ENCODE results near the gene IFIH1.
A peak's percentile ranks its signal among the peaks of the same experiment; 100 is the strongest.

The IFIH1 gene

GRCh38 chr2:162328424-162329157 is 10.1 kb upstream of the IFIH1 start:
- H3K9ac ChIP-seq (ENCODE audit: low read depth, low read length), result no peak overlapping the region
- H3K4me3 ChIP-seq (ENCODE audit: low read depth, low read length), result no peak overlapping the region
- H3K4me1 ChIP-seq (ENCODE audit: control insufficient read depth, insufficient read depth, low read length), result no peaks in the 10 kb centered on the region
- no peaks in the 10 kb centered on the region for H3K27me3 ChIP-seq (ENCODE audit: control insufficient read depth, insufficient read depth, low read length)
- no peaks in the 10 kb centered on the region for H3K36me3 ChIP-seq (ENCODE audit: control insufficient read depth, insufficient read depth, low read length)
- H3K9me3 ChIP-seq (ENCODE audit: control insufficient read depth, insufficient read depth, low read length), result no peaks in the 10 kb centered on the region

- Histone ChIP-seq H3K27me3 (ENCODE audit: control insufficient read depth, insufficient read depth, low read length) (no peaks in the 10 kb centered on the region), H3K4me3 (ENCODE audit: low read depth, low read length) (no peak overlapping the region), H3K9me3 (ENCODE audit: control insufficient read depth, insufficient read depth, low read length) (no peaks in the 10 kb centered on the region), H3K4me1 (ENCODE audit: control insufficient read depth, insufficient read depth, low read length) (no peaks in the 10 kb centered on the region), H3K9ac (ENCODE audit: low read depth, low read length) (no peak overlapping the region), H3K36me3 (ENCODE audit: control insufficient read depth, insufficient read depth, low read length) (no peaks in the 10 kb centered on the region)
These were observed 9.3 kb upstream of the IFIH1 start for GRCh38 chr2:162327806-162328205.

GRCh38 chr2:162327134-162327769 is 8.8 kb upstream of the IFIH1 start:
- Histone ChIP-seq H3K9ac (ENCODE audit: low read depth, low read length) (no peak overlapping the region), H3K4me3 (ENCODE audit: low read depth, low read length) (no peak overlapping the region), H3K4me1 (ENCODE audit: control insufficient read depth, insufficient read depth, low read length) (no peaks in the 10 kb centered on the region), H3K36me3 (ENCODE audit: control insufficient read depth, insufficient read depth, low read length) (no peaks in the 10 kb centered on the region), H3K27me3 (ENCODE audit: control insufficient read depth, insufficient read depth, low read length) (no peaks in the 10 kb centered on the region), H3K9me3 (ENCODE audit: control insufficient read depth, insufficient read depth, low read length) (no peaks in the 10 kb centered on the region)

DNA sequence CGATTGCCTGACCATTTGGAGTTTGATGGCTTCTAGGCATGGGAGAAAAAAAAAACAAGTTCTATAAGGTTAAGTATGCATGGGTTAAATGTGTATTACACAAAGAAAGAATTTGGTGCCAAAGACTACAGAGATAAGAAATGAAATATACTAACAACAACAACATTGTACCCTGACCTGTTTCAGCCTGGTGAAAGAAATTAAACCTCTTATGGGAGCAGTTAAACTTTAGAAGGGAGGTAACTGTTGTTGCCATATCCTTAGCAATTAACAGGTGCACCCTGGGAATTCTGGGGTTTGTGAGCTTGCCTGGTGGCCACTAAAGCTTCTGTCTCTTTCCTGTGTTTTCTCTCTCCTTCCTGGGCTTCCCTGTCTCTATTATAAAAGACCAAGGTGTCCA is 6.5 kb upstream of the IFIH1 start:
- H3K27me3 ChIP-seq (ENCODE audit: control insufficient read depth, insufficient read depth, low read length), result no peaks in the 10 kb centered on the region
- H3K4me1 ChIP-seq (ENCODE audit: control insufficient read depth, insufficient read depth, low read length), result peaks cover 7% of the 10 kb centered on the region
- H3K9me3 ChIP-seq (ENCODE audit: control insufficient read depth, insufficient read depth, low read length), result no peaks in the 10 kb centered on the region
- H3K9ac ChIP-seq (ENCODE audit: low read depth, low read length), result no peak overlapping the region
- H3K36me3 ChIP-seq (ENCODE audit: control insufficient read depth, insufficient read depth, low read length), result no peaks in the 10 kb centered on the region
- no peak overlapping the region for H3K4me3 ChIP-seq (ENCODE audit: low read depth, low read length)

DNA sequence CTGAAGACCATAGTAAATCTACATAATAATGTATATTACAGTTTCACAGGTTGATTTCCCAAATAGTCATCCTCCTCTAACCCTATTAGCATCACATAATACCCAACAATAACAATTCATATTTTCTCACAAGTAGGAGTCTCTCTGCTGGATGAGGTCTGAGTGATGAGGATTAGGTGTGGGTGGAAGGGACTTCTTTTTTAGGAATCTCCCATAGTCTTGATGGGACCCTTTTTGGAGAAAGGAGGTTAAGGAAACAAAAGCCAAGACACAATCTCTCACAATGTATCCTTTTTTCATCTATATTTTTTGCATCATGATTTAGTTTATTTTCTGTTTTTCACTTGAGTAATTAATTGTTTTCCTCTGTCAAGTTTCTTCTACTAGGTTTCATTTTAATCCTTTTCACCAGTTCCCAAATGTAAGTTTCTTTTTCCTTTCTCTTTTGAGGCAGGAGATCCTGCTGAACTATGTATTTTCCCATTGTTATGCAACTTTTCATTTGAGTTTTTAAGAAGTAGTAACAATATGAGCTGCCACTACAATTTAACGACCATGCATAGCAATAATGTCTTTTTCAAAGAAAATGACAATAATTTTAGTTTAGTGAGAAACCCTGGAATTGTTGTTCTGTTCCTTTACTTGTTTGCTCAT is 2.5 kb upstream of the IFIH1 start:
- Histone ChIP-seq H3K4me3 (ENCODE audit: low read depth, low read length) (no peak overlapping the region), H3K27me3 (ENCODE audit: control insufficient read depth, insufficient read depth, low read length) (peaks cover 10% of the 10 kb centered on the region), H3K9me3 (ENCODE audit: control insufficient read depth, insufficient read depth, low read length) (no peaks in the 10 kb centered on the region), H3K36me3 (ENCODE audit: control insufficient read depth, insufficient read depth, low read length) (no peaks in the 10 kb centered on the region), H3K9ac (ENCODE audit: low read depth, low read length) (no peak overlapping the region), H3K4me1 (ENCODE audit: control insufficient read depth, insufficient read depth, low read length) (peaks cover 7% of the 10 kb centered on the region)

GRCh38 chr2:162317861-162318327 is 590 bp downstream of the IFIH1 start:
- Histone ChIP-seq H3K4me3 (ENCODE audit: low read depth, low read length) (peak overlapping the region; percentile 77), H3K9ac (ENCODE audit: low read depth, low read length) (no peak overlapping the region), H3K36me3 (ENCODE audit: control insufficient read depth, insufficient read depth, low read length) (no peaks in the 10 kb centered on the region), H3K4me1 (ENCODE audit: control insufficient read depth, insufficient read depth, low read length) (peaks cover 7% of the 10 kb centered on the region), H3K27me3 (ENCODE audit: control insufficient read depth, insufficient read depth, low read length) (peaks cover 10% of the 10 kb centered on the region), H3K9me3 (ENCODE audit: control insufficient read depth, insufficient read depth, low read length) (no peaks in the 10 kb centered on the region)

GRCh38 chr2:162317058-162317742 is 1.3 kb downstream of the IFIH1 start:
- Histone ChIP-seq H3K4me3 (ENCODE audit: low read depth, low read length) (peak overlapping the region; percentile 77), H3K4me1 (ENCODE audit: control insufficient read depth, insufficient read depth, low read length) (peaks cover 7% of the 10 kb centered on the region), H3K9me3 (ENCODE audit: control insufficient read depth, insufficient read depth, low read length) (no peaks in the 10 kb centered on the region), H3K9ac (ENCODE audit: low read depth, low read length) (no peak overlapping the region), H3K36me3 (ENCODE audit: control insufficient read depth, insufficient read depth, low read length) (no peaks in the 10 kb centered on the region), H3K27me3 (ENCODE audit: control insufficient read depth, insufficient read depth, low read length) (peaks cover 10% of the 10 kb centered on the region)

DNA sequence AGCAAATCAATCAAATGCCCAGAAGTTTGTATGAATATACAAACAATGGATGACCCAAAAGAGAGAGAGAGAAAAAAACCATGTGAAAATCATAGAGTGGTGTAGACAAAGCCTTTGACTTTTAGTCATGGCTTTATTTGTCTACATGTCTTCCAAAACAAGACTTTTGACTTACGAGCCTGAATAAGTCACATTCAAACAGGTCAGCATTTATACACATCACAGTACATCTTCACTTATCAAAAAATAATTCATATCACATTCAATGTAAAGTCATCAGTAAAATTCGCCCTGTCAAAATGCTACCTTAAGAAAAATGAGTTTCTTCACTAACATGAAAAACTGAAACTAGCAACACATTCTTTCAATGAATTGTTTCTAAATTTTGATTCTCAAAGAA is 1.9 kb downstream of the IFIH1 start:
- Histone ChIP-seq H3K4me1 (ENCODE audit: control insufficient read depth, insufficient read depth, low read length) (peaks cover 7% of the 10 kb centered on the region), H3K36me3 (ENCODE audit: control insufficient read depth, insufficient read depth, low read length) (no peaks in the 10 kb centered on the region), H3K4me3 (ENCODE audit: low read depth, low read length) (no peak overlapping the region), H3K9me3 (ENCODE audit: control insufficient read depth, insufficient read depth, low read length) (no peaks in the 10 kb centered on the region), H3K9ac (ENCODE audit: low read depth, low read length) (no peak overlapping the region), H3K27me3 (ENCODE audit: control insufficient read depth, insufficient read depth, low read length) (peaks cover 10% of the 10 kb centered on the region)

- no peak overlapping the region for H3K9ac ChIP-seq (ENCODE audit: low read depth, low read length)
These were observed 2.5 kb downstream of the IFIH1 start for GRCh38 chr2:162315938-162316337.

DNA sequence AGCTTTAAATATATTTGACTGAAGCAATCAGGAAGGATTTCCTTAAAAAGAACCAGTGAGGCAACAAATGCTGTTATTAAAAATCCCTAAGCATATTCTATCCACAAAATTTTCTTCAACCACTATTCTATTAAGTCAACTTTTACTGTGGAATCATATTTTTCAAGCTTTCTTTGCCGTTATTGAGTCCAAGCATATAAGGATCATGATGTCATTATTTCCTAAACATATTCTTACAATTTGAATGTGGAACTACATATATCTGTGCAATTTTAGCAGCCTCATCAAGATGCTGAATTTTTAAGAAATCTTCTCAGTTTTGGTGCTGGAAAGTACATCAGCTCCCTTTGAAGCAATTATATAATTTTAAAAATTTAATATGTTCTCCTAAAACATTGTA is 5.6 kb downstream of the IFIH1 start:
- peaks cover 6% of the 10 kb centered on the region for H3K27me3 ChIP-seq (ENCODE audit: control insufficient read depth, insufficient read depth, low read length)
- no peaks in the 10 kb centered on the region for H3K4me1 ChIP-seq (ENCODE audit: control insufficient read depth, insufficient read depth, low read length)
- no peaks in the 10 kb centered on the region for H3K36me3 ChIP-seq (ENCODE audit: control insufficient read depth, insufficient read depth, low read length)
- H3K9me3 ChIP-seq (ENCODE audit: control insufficient read depth, insufficient read depth, low read length), result no peaks in the 10 kb centered on the region
- H3K4me3 ChIP-seq (ENCODE audit: low read depth, low read length), result no peak overlapping the region
- no peak overlapping the region for H3K9ac ChIP-seq (ENCODE audit: low read depth, low read length)

More at GRCh38 chr2:162315938-162316337, 2.5 kb downstream of the IFIH1 start:
- H3K9me3 ChIP-seq (ENCODE audit: control insufficient read depth, insufficient read depth, low read length), result no peaks in the 10 kb centered on the region
- H3K4me1 ChIP-seq (ENCODE audit: control insufficient read depth, insufficient read depth, low read length), result peaks cover 3% of the 10 kb centered on the region
- no peak overlapping the region for H3K4me3 ChIP-seq (ENCODE audit: low read depth, low read length)
- H3K36me3 ChIP-seq (ENCODE audit: control insufficient read depth, insufficient read depth, low read length), result no peaks in the 10 kb centered on the region
- peaks cover 10% of the 10 kb centered on the region for H3K27me3 ChIP-seq (ENCODE audit: control insufficient read depth, insufficient read depth, low read length)

DNA sequence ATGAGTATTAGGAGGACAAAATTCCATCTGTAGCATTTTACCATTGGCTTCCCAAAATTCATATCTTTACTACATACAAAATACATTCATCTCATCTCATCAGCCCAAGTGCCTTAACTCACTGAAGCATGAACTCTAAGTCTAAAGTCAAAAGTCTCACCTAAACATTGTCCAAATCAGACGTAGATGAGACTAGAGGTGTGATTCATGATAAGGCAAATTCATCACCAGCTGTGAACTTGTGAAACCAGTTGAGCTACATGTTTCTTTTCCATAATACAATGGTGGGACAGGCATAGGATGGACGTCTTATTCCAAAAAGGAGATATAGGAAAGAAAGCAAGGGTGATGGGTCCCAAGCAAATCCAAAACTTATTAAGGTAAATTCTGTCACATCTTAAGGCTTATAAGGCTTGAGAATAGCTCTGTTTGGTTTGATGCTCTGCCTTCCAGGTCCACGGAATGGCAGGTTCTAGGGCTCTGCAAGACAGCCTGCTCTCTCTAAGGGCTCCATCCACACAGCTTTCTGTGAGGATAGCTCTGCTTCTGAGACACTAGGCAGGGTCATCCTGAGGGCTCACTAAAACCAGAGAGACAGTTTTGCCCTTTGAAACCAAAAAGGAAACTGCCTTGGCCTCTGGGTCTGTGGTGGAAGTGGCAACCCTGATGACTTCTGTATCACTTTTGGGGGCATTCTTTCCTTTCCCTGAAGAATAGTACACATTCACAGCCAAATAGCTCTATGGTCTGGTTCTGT is 9.6 kb downstream of the IFIH1 start:
- no peaks in the 10 kb centered on the region for H3K27me3 ChIP-seq (ENCODE audit: control insufficient read depth, insufficient read depth, low read length)
- H3K4me1 ChIP-seq (ENCODE audit: control insufficient read depth, insufficient read depth, low read length), result no peaks in the 10 kb centered on the region
- H3K4me3 ChIP-seq (ENCODE audit: low read depth, low read length), result no peak overlapping the region
- H3K9ac ChIP-seq (ENCODE audit: low read depth, low read length), result no peak overlapping the region
- H3K36me3 ChIP-seq (ENCODE audit: control insufficient read depth, insufficient read depth, low read length), result no peaks in the 10 kb centered on the region
- no peaks in the 10 kb centered on the region for H3K9me3 ChIP-seq (ENCODE audit: control insufficient read depth, insufficient read depth, low read length)

Data from iPS-15b (cell line).